Activated CD8-positive, alpha-beta memory T cell treated with anti-CD3 and anti-CD28 coated beads, Interleukin-2, amount 50 U/mL, for 24 hours (primary cell): ENCODE data around the gene ZDHHC11B.
"Not testable (repeated sequence)": the region's sequence is repeated elsewhere in the genome, so short reads cannot be mapped to it uniquely, and the experiment has no call there.

Experiments
- DNase-seq: peaks from one replicate; pipeline ENCODE4 v3.0.0-alpha.2; 2020; ENCODE audit errors: extremely low read depth

Gene ZDHHC11B

GRCh38 chr5:686172-686523, 98.4 kb downstream of the ZDHHC11B start:
- DNase-seq: not testable (repeated sequence)

GRCh38 chr5:685262-686171, 99.0 kb downstream of the ZDHHC11B start:
- no peak for DNase-seq

- no peak for DNase-seq
Measured at GRCh38 chr5:684751-685216, 99.7 kb downstream of the ZDHHC11B start.

GRCh38 chr5:683551-684481, 100.7 kb downstream of the ZDHHC11B start:
- no peak for DNase-seq

- not testable (repeated sequence) for DNase-seq
Measured at GRCh38 chr5:682651-683358, 101.7 kb downstream of the ZDHHC11B start.

- DNase-seq: not testable (repeated sequence)
Measured at GRCh38 chr5:682216-682615, 102.3 kb downstream of the ZDHHC11B start.

GRCh38 chr5:681317-682191, 103.0 kb downstream of the ZDHHC11B start:
- not testable (repeated sequence) for DNase-seq

GRCh38 chr5:680836-681235, 103.7 kb downstream of the ZDHHC11B start:
- DNase-seq: not testable (repeated sequence)

- not testable (repeated sequence) for DNase-seq
Measured at GRCh38 chr5:680118-680795, 104.3 kb downstream of the ZDHHC11B start.

- DNase-seq: not testable (repeated sequence)
Measured at GRCh38 chr5:679166-679895, 105.2 kb downstream of the ZDHHC11B start.

GRCh38 chr5:678521-678920, 106.0 kb downstream of the ZDHHC11B start:
- DNase-seq: not testable (repeated sequence)

GRCh38 chr5:677131-678101, 107.1 kb downstream of the ZDHHC11B start:
- DNase-seq: no peak

- DNase-seq: no peak
Measured at GRCh38 chr5:676699-677076, 107.8 kb downstream of the ZDHHC11B start.

GRCh38 chr5:675871-676698, 108.4 kb downstream of the ZDHHC11B start:
- no peak for DNase-seq

GRCh38 chr5:675111-675870, 109.2 kb downstream of the ZDHHC11B start:
- no peak for DNase-seq

GRCh38 chr5:674630-675011, 109.9 kb downstream of the ZDHHC11B start:
- DNase-seq: no peak
